Smooth muscle cell (in vitro differentiated cells): ENCODE measurements around the gene ADAMTS5. TPM values are rescaled to one million over a fixed set of nuclear protein-coding genes. Genes with fewer than 3 reads are reported as not detected.

Source experiments
- DNase-seq: peaks from one replicate; lab custom pipeline; 2025; ENCODE audit not compliant: unreplicated experiment; lab: John Stamatoyannopoulos, UW
- H2AFZ ChIP-seq: fragments of 200-600 bp; sonication (generic); 2 replicates; pipeline ENCODE4 v1.6.0; 2016; ENCODE audit warnings: antibody characterized with exemption, low read depth, mild to moderate bottlenecking
- H3F3A ChIP-seq: fragments of 200-600 bp; sonication (generic); 2 replicates; pipeline ENCODE4 v1.6.0; 2017; ENCODE audit warnings: antibody characterized with exemption, low read depth
- H3K27ac ChIP-seq: fragments of 200-600 bp; sonication (generic); 2 replicates; pipeline ENCODE4 v1.5.1; 2016; ENCODE audit warnings: low read depth, mild to moderate bottlenecking
- H3K27me3 ChIP-seq: fragments of 200-600 bp; sonication (generic); 2 replicates; pipeline ENCODE4 v1.6.1; 2016; ENCODE audit warnings: low read depth, mild to moderate bottlenecking
- H3K36me3 ChIP-seq: fragments of 200-600 bp; sonication (generic); 2 replicates; pipeline ENCODE4 v1.5.1; 2016; ENCODE audit warnings: low read depth
- H3K4me1 ChIP-seq: fragments of 200-600 bp; sonication (generic); 2 replicates; pipeline ENCODE4 v1.5.1; 2016; ENCODE audit warnings: low read depth
- H3K4me2 ChIP-seq: fragments of 200-600 bp; sonication (generic); 2 replicates; pipeline ENCODE4 v1.6.0; 2016; ENCODE audit warnings: mild to moderate bottlenecking
- H3K4me3 ChIP-seq: fragments of 200-600 bp; sonication (generic); 2 replicates; pipeline ENCODE4 v1.5.1; 2016; ENCODE audit warnings: mild to moderate bottlenecking
- H3K79me2 ChIP-seq: fragments of 200-600 bp; sonication (generic); 2 replicates; pipeline ENCODE4 v1.6.0; 2016; ENCODE audit warnings: low read depth, mild to moderate bottlenecking
- H3K9ac ChIP-seq: fragments of 200-600 bp; sonication (generic); 2 replicates; pipeline ENCODE4 v1.6.0; 2016; ENCODE audit warnings: low read depth
- H3K9me3 ChIP-seq: fragments of 200-600 bp; sonication (generic); replicated peaks from 2 replicates; pipeline ENCODE4 v1.5.1; 2016; ENCODE audit warnings: low read depth
- H4K20me1 ChIP-seq: fragments of 200-600 bp; sonication (generic); 2 replicates; pipeline ENCODE4 v1.6.0; 2016; ENCODE audit warnings: low read depth
- WGBS: methylation state at CpG from one replicate; pipeline ENCODE4 v1.1.7; 2016; ENCODE audit warnings: low lambda C conversion rate; 5-methylcytosine and 5-hydroxymethylcytosine counted together
- polyA plus RNA-seq: library from polyadenylated mRNA; unstranded; fragments of >200 nt; fragmentation: Nextera tagmentation; extraction: Ambion mirVana; gene quantifications from 2 replicates; pipeline ENCODE4 v1.2.1, GENCODE V29; 2016
- total RNA-seq: library from RNA; depleted of rRNA; stranded (reverse); fragments of >200 nt; gene quantifications from 2 replicates; pipeline ENCODE4 v1.2.3, GENCODE V29; 2014
- TF ChIP-seq, protein P1 (sequence below): fragments of 200-600 bp; sonication (generic); IDR thresholded peaks from 2 replicates; pipeline ENCODE4 v1.5.1; 2017; ENCODE audit warnings: borderline replicate concordance, mild to moderate bottlenecking, antibody characterized with exemption; ENCODE audit not compliant: insufficient read depth, poor library complexity, severe bottlenecking

Gene ADAMTS5
- total and polyA plus RNA-seq, 2 experiments from 2014 or later = 7.6 to 18.4 TPM

DNA sequence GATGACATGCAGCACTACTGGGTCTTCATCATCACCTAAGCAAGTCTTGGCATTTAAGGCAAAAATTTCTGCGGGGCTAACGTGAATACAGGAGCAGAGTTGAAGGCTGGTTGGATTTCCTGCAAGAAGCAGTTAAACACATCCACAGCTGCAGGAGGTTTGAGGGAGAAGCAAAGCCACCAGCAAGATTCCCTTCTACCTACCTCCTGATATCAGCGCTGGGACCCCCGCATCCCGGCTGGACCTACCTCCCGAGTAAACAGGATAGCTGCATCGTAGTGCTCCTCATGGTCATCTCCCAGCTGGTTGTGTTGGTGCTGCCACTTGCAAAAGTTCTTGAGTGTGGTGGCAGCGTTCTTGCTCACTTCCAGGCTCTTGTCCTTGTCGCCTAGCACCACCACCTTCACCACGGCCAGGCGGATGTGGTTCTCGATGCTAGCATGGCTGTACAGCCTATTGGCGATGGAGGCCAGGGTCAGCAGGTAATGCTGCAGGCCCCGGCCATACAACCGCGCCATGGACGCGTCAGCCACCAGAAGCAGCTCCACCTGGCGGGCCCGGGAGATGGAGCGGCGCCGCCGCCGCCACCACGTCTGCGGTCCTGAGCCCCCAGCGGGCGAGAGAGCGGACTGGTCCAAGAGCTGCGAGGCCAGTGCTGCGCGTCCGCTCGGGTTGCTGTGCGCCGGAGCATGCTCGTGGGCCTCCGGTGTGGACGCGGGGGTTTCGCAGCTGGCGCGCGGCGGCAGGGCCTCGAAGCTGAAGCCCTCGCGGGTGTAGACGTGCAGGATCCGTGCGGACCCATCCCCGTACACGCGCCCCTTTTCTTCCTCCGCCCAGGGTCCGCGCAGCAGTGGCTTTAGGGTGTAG lies 1.6 kb downstream of the ADAMTS5 start:
- Histone ChIP-seq H3K9me3 (no peaks in the 10 kb centered on the region), H3K36me3 (no peaks in the 10 kb centered on the region), H3K79me2 (peaks cover 5% of the 10 kb centered on the region), H3K27ac (no peak overlapping the region), H2AFZ (peak overlapping the region; percentile 74), H3K4me3 (peak overlapping the region; percentile 76), H3F3A (no peaks in the 10 kb centered on the region), H3K27me3 (peaks cover 6% of the 10 kb centered on the region), H3K4me2 (peak overlapping the region; percentile 94), H3K4me1 (peaks cover 5% of the 10 kb centered on the region), H4K20me1 (no peaks in the 10 kb centered on the region), H3K9ac (peak overlapping the region; percentile 12)
- WGBS = 26% methylated on average over 45 of the region's 58 CpGs
- TF ChIP-seq, protein P1, sequence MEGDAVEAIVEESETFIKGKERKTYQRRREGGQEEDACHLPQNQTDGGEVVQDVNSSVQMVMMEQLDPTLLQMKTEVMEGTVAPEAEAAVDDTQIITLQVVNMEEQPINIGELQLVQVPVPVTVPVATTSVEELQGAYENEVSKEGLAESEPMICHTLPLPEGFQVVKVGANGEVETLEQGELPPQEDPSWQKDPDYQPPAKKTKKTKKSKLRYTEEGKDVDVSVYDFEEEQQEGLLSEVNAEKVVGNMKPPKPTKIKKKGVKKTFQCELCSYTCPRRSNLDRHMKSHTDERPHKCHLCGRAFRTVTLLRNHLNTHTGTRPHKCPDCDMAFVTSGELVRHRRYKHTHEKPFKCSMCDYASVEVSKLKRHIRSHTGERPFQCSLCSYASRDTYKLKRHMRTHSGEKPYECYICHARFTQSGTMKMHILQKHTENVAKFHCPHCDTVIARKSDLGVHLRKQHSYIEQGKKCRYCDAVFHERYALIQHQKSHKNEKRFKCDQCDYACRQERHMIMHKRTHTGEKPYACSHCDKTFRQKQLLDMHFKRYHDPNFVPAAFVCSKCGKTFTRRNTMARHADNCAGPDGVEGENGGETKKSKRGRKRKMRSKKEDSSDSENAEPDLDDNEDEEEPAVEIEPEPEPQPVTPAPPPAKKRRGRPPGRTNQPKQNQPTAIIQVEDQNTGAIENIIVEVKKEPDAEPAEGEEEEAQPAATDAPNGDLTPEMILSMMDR = peak; percentile 31
- peak; percentile 23 for DNase-seq

DNA sequence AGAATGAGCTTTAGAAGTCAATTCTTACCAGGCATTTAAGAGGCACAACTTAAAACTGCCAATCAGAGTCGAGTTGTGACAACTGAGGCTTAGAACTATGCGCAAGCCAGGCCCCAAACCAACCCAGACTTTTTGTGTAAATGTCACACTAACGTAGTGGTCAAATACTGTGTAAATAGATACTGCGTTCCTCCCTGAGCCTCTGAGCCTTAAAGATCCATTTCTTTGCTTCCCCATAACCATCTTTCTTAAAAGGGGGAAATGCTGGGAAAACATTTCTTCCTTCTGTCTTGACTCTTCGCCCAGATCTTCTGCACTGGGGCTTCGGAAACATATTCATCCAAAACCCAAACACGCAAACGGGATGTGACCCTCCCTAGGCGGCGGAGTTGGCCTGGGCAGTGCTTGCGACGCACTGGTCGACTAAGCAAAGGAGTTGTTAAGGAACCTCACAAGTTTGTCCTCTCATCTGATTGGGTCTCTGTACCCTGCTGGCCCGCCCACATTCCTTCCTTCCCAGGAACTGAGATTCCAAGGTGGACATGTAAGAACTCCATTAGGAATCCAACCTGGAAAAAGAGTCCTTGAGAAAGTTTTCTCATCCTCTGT lies 2.6 kb downstream of the ADAMTS5 start:
- Histone ChIP-seq H3K9me3 (no peaks in the 10 kb centered on the region), H2AFZ (no peak overlapping the region), H3K4me3 (peak overlapping the region; percentile 76), H3K4me1 (peaks cover 5% of the 10 kb centered on the region), H3K27me3 (peaks cover 6% of the 10 kb centered on the region), H4K20me1 (no peaks in the 10 kb centered on the region), H3K4me2 (peak overlapping the region; percentile 94), H3F3A (no peaks in the 10 kb centered on the region), H3K27ac (peak overlapping the region; percentile 0), H3K79me2 (peaks cover 5% of the 10 kb centered on the region), H3K9ac (no peak overlapping the region), H3K36me3 (no peaks in the 10 kb centered on the region)
- 64% methylated on average over 14 of the region's 14 CpGs for WGBS
- TF ChIP-seq, protein P1 = no peak
- DNase-seq = no peak

DNA sequence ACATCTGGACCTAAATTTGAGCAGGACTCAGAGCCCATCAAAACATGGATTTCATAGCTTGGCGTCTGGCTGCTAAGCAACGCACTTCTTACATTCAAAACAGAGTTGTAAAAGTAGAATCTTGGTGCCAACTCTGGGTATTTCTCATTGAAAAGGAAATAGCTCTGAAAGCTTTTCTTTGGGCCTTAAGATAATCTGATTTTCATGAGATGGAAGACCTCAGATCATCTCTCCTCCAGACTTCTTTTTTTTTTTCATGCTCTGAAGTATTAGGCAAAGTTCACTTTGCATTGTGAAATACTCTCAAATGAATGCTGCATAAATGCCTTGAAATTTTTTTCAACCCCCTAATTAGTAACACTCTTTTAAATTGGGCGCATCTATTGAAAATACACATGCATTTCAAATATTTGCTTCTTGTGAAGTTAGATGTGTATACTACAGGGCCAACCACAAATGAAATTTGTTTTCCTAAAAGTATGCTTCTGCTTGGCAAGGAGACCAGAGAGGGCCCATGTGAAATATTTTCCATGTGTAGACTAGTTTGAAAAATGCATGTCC lies 4.2 kb downstream of the ADAMTS5 start:
- Histone ChIP-seq H2AFZ (no peak overlapping the region), H3K27me3 (peaks cover under 1% of the 10 kb centered on the region), H3K9me3 (no peaks in the 10 kb centered on the region), H3K4me2 (peak overlapping the region; percentile 94), H3K9ac (no peak overlapping the region), H3K4me3 (peak overlapping the region; percentile 76), H3K27ac (peak overlapping the region; percentile 17), H3K36me3 (no peaks in the 10 kb centered on the region), H4K20me1 (no peaks in the 10 kb centered on the region), H3K4me1 (peaks cover 5% of the 10 kb centered on the region), H3F3A (no peaks in the 10 kb centered on the region), H3K79me2 (peaks cover 5% of the 10 kb centered on the region)
- TF ChIP-seq, protein P1 = no peak
- WGBS = 78% methylated on average over 3 of the region's 3 CpGs
- no peak for DNase-seq
